ENCODE measurements around the gene AGPAT4. TPM values are rescaled to one million over a fixed set of nuclear protein-coding genes. Genes with fewer than 3 reads are reported as not detected.
A peak's percentile ranks its signal among the peaks of the same experiment; 100 is the strongest.

The AGPAT4 gene
- total and polyA plus RNA-seq, 2 of the 4 experiments (the other 2 are of a cell fraction), result 3.6 to 3.8 TPM

GRCh38 chr6:161274898-161275297 is 1.0 kb upstream of the AGPAT4 start:
- peaks cover 1% of the 10 kb centered on the region; the same call in 1 of the 2 replicates for H3K4me1 ChIP-seq (ENCODE audit: control insufficient read depth, insufficient read depth, low read length)
- no peak overlapping the region for H2BK5ac ChIP-seq (ENCODE audit: low read depth, low read length, poor library complexity, severe bottlenecking)
- H3K27me3 ChIP-seq (ENCODE audit: control insufficient read depth, insufficient read depth, low read length), result no peaks in the 10 kb centered on the region
- in situ Hi-C loops (cut with MboI; ENCODE audit: low sequenced_read_pairs), result loop anchor here (10.0 to 25.0 kb wide), 2 partner anchors 110 to 288 kb away; partner anchors contain the start of gene MAP3K4
- no peaks in the 10 kb centered on the region for H3K9me3 ChIP-seq (ENCODE audit: control insufficient read depth, insufficient read depth, low read length)
- no peak overlapping the region for H3K4me3 ChIP-seq (ENCODE audit: insufficient read depth, low read depth, low read length)
- whole genome bisulfite sequencing, 2 experiments (ENCODE audit: extremely low coverage in 2 of 2, insufficient read length in 1 of 2), result 100% methylated on average over 1 of the region's 2 CpGs; no CpG with 5 or more reads in 1 of the 2 experiments
- ChIA-PET CTCF (no interaction called here), POLR2A (ENCODE audit: unreplicated experiment) (no interaction called here)
- H3K9me1 ChIP-seq (ENCODE audit: insufficient read depth, low read length), result no peaks in the 10 kb centered on the region
- H4K20me1 ChIP-seq (ENCODE audit: insufficient read depth, low read length), result no peaks in the 10 kb centered on the region
- H2BK15ac ChIP-seq (ENCODE audit: low read depth, low read length), result no peak overlapping the region
- dilution Hi-C loops (cut with HindIII; ENCODE audit: low sequenced_read_pairs, unreplicated experiment), result no loop called here
- H2BK20ac ChIP-seq (ENCODE audit: low read depth, low read length), result no peak overlapping the region
- TF ChIP-seq MAFK (IDR thresholded peaks at IDR 0.05; ENCODE audit: low read depth, low read length) (no peak), RAD21 (IDR thresholded peaks at IDR 0.05; ENCODE audit: low read length) (no peak), CEBPB (IDR thresholded peaks at IDR 0.05; ENCODE audit: low read depth, low read length) (no peak), FOS (IDR thresholded peaks at IDR 0.05; ENCODE audit: low read depth, low read length) (no peak), CTCF (conservative IDR thresholded peaks at IDR 0.05; ENCODE audit: low read depth, low read length) (no peak), RFX5 (IDR thresholded peaks at IDR 0.05; ENCODE audit: low read depth, low read length) (no peak), CHD1 (IDR thresholded peaks at IDR 0.05; ENCODE audit: low read depth, low read length) (no peak)
- H2AK5ac ChIP-seq (ENCODE audit: low read depth, low read length), result no peak overlapping the region
- no peak overlapping the region for H2AK9ac ChIP-seq (replicated peaks; ENCODE audit: low read depth, low read length, poor library complexity)
- H3K4me2 ChIP-seq (ENCODE audit: low read depth, low read length), result no peak overlapping the region
- no peaks in the 10 kb centered on the region for H3K36me3 ChIP-seq (ENCODE audit: control insufficient read depth, insufficient read depth, low read length)
- ATAC-seq (ENCODE audit: low read depth) (no peak), DNase-seq (no peak)
- no peak overlapping the region for H3K9ac ChIP-seq (ENCODE audit: low read depth, low read length)
- no peak overlapping the region for H3K56ac ChIP-seq (ENCODE audit: extremely low read depth, insufficient read depth, low read length)
- H4K8ac ChIP-seq (ENCODE audit: low read depth in 2 of 2, low read length in 2 of 2), result peak overlapping the region in 1 of 2 experiments; percentile 78; a peak in 1 of 4 replicates
- BruUV-seq (replicated peaks), result no TSS peak
- no peak overlapping the region for H3K27ac ChIP-seq (ENCODE audit: insufficient read depth, low read length)
- intact Hi-C loops (cut with micrococcal nuclease), result loop anchor here (1.0 to 5.0 kb wide), 7 partner anchors 46 to 345 kb away; partner anchors contain the start of gene MAP3K4
- H4K5ac ChIP-seq (ENCODE audit: low read depth, low read length), result no peak overlapping the region
- H2AFZ ChIP-seq (replicated peaks; ENCODE audit: low read length, poor library complexity), result no peak overlapping the region
- H3K14ac ChIP-seq (replicated peaks; ENCODE audit: low read depth, low read length), result no peak overlapping the region
- H2BK120ac ChIP-seq (ENCODE audit: low read depth, low read length), result no peak overlapping the region
- H3K23ac ChIP-seq (ENCODE audit: low read depth, low read length), result no peak overlapping the region
- H4K91ac ChIP-seq (ENCODE audit: insufficient read depth, low read depth, low read length), result no peak overlapping the region
- H3K79me1 ChIP-seq (ENCODE audit: low read depth in 1 of 2, low read length in 2 of 2), result peaks cover 3 to 21% of the 10 kb centered on the region in 2 experiments; a peak in 2 of 4 replicates
- H3K18ac ChIP-seq (ENCODE audit: low read depth, low read length), result no peak overlapping the region
- H3K4ac ChIP-seq (ENCODE audit: low read depth, low read length), result no peak overlapping the region
